HG03135 (cell line): Measurements from ENCODE around the gene RRAS2.
A peak's percentile ranks its signal among the peaks of the same experiment; 100 is the strongest.
"Not testable (repeated sequence)": the region's sequence is repeated elsewhere in the genome, so short reads cannot be mapped to it uniquely, and the experiment has no call there.

Experiments
- ATAC-seq: cut with Tn5 transposase; IDR thresholded peaks from one replicate; pipeline ENCODE4 v1.9.1; 2021; ENCODE audit warnings: mild to moderate bottlenecking, moderate library complexity; ENCODE audit not compliant: unreplicated experiment

The RRAS2 gene

GRCh38 chr11:14372011-14372410 lies 13.0 kb upstream of the RRAS2 start:
- ATAC-seq: no peak

- no peak for ATAC-seq
These were observed 12.3 kb upstream of the RRAS2 start for GRCh38 chr11:14371249-14371648.

DNA sequence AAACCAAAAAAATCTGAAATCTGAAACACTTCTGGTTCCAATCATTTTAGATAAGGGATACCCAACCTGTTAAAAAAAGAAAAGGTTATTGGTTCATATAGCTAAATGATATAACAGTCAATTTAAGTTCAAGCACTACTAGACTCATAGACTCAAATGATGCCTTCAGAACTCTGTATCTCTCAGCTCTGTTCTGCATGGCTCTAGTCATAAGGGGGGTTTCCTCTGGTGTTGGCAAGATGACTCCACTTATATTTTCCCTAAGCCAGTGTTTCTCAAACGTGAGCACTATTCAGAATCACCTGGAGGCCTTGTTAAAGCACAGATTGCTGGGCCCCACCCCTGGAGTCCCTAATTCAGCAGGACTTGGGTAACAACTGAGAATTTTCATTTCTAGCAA lies 11.5 kb upstream of the RRAS2 start:
- ATAC-seq: no peak

DNA sequence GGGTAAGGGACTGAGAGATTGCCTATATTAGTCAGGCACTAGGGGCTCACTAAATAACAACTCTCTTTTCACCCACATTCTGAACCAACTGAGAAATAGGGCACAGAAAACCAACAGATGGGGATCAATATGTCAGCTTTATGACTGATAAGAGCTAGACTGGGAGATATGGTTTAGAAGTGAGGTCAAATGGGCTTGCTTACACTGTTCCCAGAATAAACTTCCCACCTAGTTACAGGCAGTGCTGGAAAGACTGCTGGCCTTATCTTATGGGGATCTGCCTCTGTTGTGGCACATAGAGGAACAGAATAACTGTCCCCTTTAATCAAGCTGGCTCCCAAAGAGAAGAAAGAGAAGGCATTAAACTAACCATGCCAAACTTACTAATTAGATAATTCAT lies 10.6 kb upstream of the RRAS2 start:
- no peak for ATAC-seq

DNA sequence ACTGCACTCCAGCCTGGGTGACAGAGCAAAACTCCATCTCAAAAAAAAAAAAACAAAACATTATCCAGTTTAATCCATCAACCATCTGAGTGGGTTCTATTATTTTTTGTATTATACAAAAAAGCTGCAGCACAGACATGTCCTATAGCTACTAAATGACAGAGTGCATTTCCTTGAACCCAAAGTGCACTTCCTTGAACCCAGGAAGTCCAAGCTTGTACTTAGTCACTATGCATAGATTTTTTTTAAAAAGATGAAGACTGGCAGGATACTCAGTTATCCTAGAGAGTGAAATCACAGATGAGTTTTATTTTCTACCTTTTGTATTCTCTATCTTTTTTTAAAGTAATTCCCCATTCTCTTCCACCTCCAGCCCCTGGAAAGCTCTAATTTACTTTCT lies 8.0 kb upstream of the RRAS2 start:
- ATAC-seq: no peak

DNA sequence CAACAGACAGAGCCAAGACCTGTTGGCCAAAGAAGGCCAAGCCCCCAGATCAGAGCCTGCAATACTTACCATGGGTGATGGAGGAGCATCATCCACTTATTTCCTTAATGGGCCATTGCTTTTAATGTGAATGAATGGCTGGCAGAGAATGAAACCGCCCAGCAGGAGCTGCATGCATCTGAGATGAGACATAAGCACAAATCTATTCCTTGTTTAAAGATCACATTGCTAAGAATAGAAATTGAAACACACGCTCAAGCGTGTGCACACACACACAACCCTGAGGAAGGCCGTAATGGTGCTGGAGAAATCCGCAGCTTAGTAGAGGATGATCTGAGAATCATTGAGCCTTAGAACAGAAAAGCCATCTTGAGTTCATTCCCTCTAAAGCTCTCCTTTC lies 5.3 kb upstream of the RRAS2 start:
- no peak for ATAC-seq

DNA sequence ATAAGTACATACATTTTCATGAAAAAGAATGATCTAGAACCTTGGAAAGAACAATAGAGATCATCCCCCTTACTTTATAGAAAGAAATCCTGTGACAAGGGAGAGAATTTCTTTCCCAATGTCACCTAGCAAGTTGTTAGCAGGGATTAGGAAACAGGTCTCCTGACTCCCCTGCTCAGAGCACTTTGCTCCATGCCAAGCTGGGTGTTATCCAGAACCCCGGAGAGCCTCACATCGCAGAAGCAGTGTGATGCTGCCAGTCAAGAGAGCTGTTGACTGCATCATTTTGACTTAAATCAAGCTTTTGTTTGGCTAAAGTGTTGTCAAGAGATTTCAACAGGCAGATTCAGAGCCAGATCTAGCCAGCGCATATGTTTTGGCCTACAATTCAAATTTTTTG lies 3.6 kb upstream of the RRAS2 start:
- ATAC-seq: no peak

DNA sequence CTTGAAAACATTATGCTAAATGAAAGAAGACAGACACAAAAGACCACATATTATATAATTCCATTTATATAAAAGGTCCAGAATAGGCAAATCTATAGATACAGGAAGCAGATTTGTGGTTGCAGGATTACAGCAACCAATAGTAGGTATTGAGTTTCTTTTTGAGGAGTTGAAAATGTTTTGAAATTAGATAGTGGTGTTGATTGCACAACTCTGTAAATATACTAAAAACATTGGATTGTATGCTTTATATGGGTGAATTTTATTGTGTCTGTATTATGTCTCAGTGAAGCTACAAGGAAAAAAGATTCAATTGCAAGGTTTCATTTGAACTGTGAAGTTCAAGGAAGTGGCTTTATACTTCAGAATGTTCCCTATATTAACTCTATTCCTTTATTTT lies 3.0 kb upstream of the RRAS2 start:
- ATAC-seq: no peak

DNA sequence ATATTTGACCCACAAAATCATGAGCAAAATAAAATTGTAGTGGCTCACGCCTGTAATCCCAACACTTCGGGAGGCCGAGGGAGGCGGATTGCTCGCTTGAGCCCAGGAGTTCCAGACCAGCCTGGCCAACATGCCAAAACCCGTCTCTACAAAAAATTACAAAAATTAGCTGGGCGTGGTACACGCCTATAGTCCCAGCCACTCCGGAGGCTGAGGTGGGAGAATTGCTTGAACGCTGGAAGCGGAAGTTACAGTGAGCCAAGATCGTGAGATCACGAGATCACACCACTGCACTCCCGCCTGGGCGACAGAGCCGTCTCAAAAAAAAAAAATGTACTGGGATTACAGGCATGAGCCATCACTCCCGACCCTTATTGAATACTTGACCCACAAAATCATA lies 2.0 kb upstream of the RRAS2 start:
- no peak for ATAC-seq

GRCh38 chr11:14359501-14360031 lies 583 bp upstream of the RRAS2 start:
- ATAC-seq: no peak

DNA sequence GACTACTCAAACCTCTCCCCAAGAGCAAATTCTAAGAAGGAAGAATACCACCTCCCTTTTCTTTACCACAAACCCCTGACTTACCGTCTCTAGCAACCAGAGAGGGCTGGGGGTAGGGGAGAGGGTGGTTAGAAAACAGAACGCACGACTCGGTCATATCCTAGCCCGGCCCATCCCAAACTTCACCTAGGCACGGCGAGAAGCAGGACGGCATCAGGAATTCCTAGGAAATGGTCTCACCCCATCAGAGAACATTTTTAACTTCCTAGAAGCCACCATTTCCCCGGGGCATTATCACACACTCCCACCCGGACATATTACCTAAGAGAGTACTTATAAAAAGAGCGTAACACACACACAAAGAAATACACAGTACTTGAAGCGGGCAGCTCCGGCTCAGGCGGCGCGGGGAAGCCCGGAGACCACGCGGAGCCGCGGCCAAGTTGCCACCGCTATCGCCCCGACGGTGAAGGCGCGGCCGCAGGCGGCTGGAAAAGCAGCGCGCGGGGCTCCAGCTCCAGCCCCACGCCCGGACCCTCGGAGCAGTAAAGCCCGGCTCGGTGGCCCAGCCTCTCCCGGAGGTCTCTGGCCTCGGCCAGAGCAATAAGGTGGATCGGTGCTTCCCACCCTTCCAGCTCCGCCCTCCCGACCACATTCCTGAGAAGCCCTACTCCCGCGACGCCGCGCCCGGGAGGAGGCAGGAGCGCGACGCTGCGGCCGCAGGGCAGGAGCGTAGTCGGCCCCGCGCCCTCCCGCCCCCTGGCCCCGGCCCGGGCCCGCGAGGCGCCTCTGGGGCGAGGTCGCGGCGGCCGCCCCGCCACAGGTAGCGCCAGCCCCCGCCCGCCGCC lies 878 bp downstream of the RRAS2 start:
- peak; percentile 51 for ATAC-seq

- ATAC-seq: no peak
These were observed 2.6 kb downstream of the RRAS2 start for GRCh38 chr11:14356342-14356741.

GRCh38 chr11:14354604-14355003 lies 4.4 kb downstream of the RRAS2 start:
- not testable (repeated sequence) for ATAC-seq

GRCh38 chr11:14350716-14351238 lies 8.2 kb downstream of the RRAS2 start:
- ATAC-seq: no peak

DNA sequence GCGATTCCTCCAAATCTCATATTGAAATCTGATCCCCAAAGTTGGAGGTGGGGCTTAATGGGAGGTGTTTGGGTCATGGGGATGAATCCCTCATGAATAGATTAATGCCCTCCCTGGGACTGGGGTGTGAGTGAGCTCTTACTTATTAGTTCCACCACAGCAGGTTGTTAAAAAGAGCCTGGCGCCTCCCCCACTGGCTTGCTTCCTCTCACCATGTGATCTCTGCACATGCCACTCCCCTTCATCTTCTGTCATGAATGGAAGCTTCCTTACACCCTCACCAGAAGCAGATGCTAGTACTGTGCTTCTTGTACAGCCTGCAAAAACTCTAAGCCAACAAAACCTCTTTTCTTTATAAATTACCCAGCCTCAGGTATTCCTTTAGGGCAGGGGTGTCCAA lies 8.8 kb downstream of the RRAS2 start:
- ATAC-seq: no peak

DNA sequence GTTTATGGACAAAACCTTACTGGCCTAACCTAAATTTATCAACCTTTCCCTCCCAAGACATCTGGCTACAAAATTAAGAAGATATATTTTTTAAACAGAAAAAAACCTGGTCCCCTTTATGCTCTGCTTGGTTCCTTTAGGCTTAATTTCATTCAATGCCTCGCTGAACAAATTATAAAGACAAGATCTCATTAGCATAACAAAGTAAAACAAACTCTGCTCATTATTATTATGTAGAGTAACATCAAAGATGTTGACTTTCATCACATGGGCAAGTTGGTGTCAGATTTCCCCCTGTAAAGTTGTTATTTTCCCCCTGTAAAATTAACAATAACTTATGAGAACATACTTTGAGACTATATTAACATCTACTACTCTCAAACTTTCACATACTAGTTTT lies 11.0 kb downstream of the RRAS2 start:
- no peak for ATAC-seq

DNA sequence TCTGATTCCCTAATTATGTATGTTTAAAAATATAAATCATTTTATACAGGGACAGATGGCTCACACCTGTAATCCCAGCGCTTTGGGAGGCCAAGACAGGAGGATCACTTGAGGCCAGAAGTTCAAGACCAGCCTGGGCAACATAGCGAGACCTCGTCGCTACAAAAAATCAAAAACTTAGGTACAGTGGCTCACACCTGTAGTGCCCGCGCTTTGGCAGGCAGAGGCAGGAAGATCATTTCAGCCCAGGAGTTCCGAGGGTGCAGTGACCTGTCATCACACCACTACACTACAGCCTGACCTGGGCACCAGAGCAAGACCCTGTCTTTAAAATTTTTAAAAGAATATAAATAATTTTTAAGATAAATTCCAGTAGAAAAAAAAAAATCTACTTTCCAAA lies 11.5 kb downstream of the RRAS2 start:
- no peak for ATAC-seq

DNA sequence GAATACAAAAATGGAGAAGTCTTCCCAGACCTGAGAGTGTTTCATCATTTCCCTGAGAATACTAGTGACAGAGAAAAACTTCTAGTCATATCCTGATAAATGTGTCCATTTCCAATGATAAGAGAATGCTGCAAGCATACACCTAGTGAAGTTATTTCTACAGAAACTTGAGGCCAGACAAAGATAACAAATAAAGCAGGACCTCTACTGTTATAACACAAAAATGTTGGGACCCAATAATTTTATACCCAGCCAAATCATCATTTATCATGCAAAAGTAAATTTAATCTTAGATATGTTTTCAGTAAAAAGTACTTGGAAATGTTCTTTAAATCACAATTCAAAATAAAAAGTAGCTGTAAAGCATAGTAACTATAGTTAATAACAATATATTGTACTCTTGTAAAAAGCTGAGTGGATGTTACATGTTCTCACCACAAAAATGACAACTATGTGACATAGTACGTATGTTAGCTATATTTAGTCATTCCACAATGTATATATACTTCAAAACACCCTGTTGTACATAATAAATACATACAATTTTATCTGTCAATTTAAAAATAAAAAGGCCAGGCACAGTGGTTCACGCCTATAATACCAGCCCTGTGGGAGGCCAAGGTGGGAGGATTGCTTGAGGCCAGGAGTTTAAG lies 12.6 kb downstream of the RRAS2 start:
- ATAC-seq: no peak

- ATAC-seq: no peak
These were observed 13.3 kb downstream of the RRAS2 start for GRCh38 chr11:14345668-14346067.

- ATAC-seq: not testable (repeated sequence)
These were observed 14.0 kb downstream of the RRAS2 start for GRCh38 chr11:14345016-14345415.

GRCh38 chr11:14342906-14343305 lies 16.1 kb downstream of the RRAS2 start:
- peak; percentile 58 for ATAC-seq

DNA sequence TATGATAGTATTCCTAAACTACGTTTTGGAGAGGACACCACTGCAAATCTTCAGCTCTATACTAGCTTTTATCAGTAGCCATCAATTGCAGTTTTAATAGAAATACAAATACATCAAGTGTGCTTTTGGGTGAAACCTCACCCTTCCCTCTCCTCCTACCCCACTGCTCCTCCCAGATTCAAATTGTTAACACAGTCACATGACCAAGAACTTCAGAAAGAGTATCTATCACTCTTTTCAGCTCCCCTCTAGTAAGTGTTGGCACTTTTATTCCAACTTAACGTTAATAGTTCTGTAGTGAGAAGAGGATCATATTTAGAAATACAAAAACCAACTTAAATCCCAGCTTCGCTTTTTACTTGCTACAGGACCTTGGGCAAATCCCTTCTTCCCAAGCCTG lies 17.0 kb downstream of the RRAS2 start:
- no peak for ATAC-seq
